Neural progenitor cell (in vitro differentiated cells): ENCODE data around the gene KLHL15. TPM values are rescaled to one million over a fixed set of nuclear protein-coding genes. Genes with fewer than 3 reads are reported as not detected.

Experiments
- DNase-seq: peaks from one replicate; pipeline ENCODE4 v3.0.0-alpha.2; 2016; ENCODE audit warnings: low spot score
- H2AFZ ChIP-seq: fragments of 200-600 bp; sonication (generic); replicated peaks from 2 replicates; pipeline ENCODE4 v1.6.1; 2016; ENCODE audit warnings: antibody characterized with exemption
- H3F3A ChIP-seq: fragments of 200-600 bp; sonication (generic); 2 replicates; pipeline ENCODE4 v1.6.1; 2016; ENCODE audit warnings: antibody characterized with exemption, low read depth
- H3K27ac ChIP-seq: fragments of 200-600 bp; sonication (generic); 2 replicates; pipeline ENCODE4 v1.5.1; 2016; ENCODE audit warnings: mild to moderate bottlenecking
- H3K27me3 ChIP-seq: fragments of 200-600 bp; sonication (generic); 2 replicates; pipeline ENCODE4 v1.6.1; 2016; ENCODE audit warnings: mild to moderate bottlenecking, moderate library complexity
- H3K36me3 ChIP-seq: fragments of 200-600 bp; sonication (generic); 2 replicates; pipeline ENCODE4 v1.5.1; 2016
- H3K4me1 ChIP-seq: fragments of 200-600 bp; sonication (generic); 2 replicates; pipeline ENCODE4 v1.6.1; 2016; ENCODE audit warnings: mixed run types
- H3K4me2 ChIP-seq: fragments of 200-600 bp; sonication (generic); 2 replicates; pipeline ENCODE4 v1.6.1; 2016
- H3K4me3 ChIP-seq: fragments of 200-600 bp; sonication (generic); 2 replicates; pipeline ENCODE4 v1.5.1; 2016
- H3K79me2 ChIP-seq: fragments of 200-600 bp; sonication (generic); 2 replicates; pipeline ENCODE4 v1.6.1; 2016; ENCODE audit warnings: low read depth
- H3K9ac ChIP-seq: fragments of 200-600 bp; sonication (generic); 2 replicates; pipeline ENCODE4 v1.6.1; 2016
- H3K9me3 ChIP-seq: fragments of 200-600 bp; sonication (generic); 2 replicates; pipeline ENCODE4 v1.5.1; 2016; ENCODE audit warnings: low read depth
- H4K20me1 ChIP-seq: fragments of 200-600 bp; sonication (generic); 2 replicates; pipeline ENCODE4 v1.6.1; 2016; ENCODE audit warnings: low read depth
- H3K27ac Mint-ChIP-seq: 3 replicates; pipeline ENCODE4 v1.8.0; 2021; ENCODE audit warnings: mixed read lengths
- H3K27me3 Mint-ChIP-seq: 2 replicates; pipeline ENCODE4 v1.8.0; 2022; ENCODE audit warnings: low read depth, mild to moderate bottlenecking, inconsistent platforms, moderate library complexity, mixed read lengths; ENCODE audit not compliant: insufficient read depth
- H3K36me3 Mint-ChIP-seq: 3 replicates; pipeline ENCODE4 v1.8.0; 2021; ENCODE audit warnings: mixed read lengths
- H3K4me1 Mint-ChIP-seq: 3 replicates; pipeline ENCODE4 v1.8.0; 2021; ENCODE audit warnings: mixed read lengths
- H3K4me3 Mint-ChIP-seq: 3 replicates; pipeline ENCODE4 v1.8.0; 2021; ENCODE audit warnings: mild to moderate bottlenecking, moderate library complexity, mixed read lengths
- H3K9me3 Mint-ChIP-seq: 3 replicates; pipeline ENCODE4 v1.8.0; 2020; ENCODE audit warnings: mixed read lengths
- CTCF ChIP-seq: fragments of 200-600 bp; sonication (generic); IDR thresholded peaks from 2 replicates; pipeline ENCODE4 v1.5.1; 2017; ENCODE audit warnings: antibody characterized with exemption, mild to moderate bottlenecking
- EZH2 ChIP-seq: fragments of 200-600 bp; sonication (generic); IDR thresholded peaks from 2 replicates; pipeline ENCODE4 v1.6.1; 2017; ENCODE audit warnings: antibody characterized with exemption, mild to moderate bottlenecking, moderate library complexity
- EZH2phosphoT487 ChIP-seq: fragments of 200-600 bp; sonication (generic); IDR thresholded peaks from 2 replicates; pipeline ENCODE4 v1.6.1; 2017; ENCODE audit warnings: antibody characterized with exemption
- total RNA-seq: library from RNA; depleted of rRNA; stranded (reverse); fragments of >200 nt; gene quantifications from 2 replicates; pipeline ENCODE4 v1.2.3, GENCODE V29; 2015; ENCODE audit warnings: low replicate concordance

The KLHL15 gene
- total RNA-seq, 1 donor from 2014 or later: 46.9 TPM

GRCh38 chrX:23945206-23945605 lies 81.8 kb downstream of the KLHL15 start:
- Histone ChIP-seq H3F3A (peaks cover 3% of the 10 kb centered on the region), H3K27me3 (no peaks in the 10 kb centered on the region), H3K9me3 (no peaks in the 10 kb centered on the region), H3K27ac (no peak overlapping the region), H3K4me3 (no peak overlapping the region), H3K36me3 (no peaks in the 10 kb centered on the region), H3K4me1 (no peaks in the 10 kb centered on the region), H3K79me2 (no peaks in the 10 kb centered on the region), H4K20me1 (no peaks in the 10 kb centered on the region), H2AFZ (no peak overlapping the region), H3K9ac (no peak overlapping the region), H3K4me2 (no peak overlapping the region)
- TF ChIP-seq EZH2phosphoT487 (no peak), CTCF (no peak), EZH2 (no peak)
- H3K36me3 Mint-ChIP-seq: no peaks in the 10 kb centered on the region
- no peak for DNase-seq
- H3K4me1 Mint-ChIP-seq: no peaks in the 10 kb centered on the region
- H3K9me3 Mint-ChIP-seq: no peaks in the 10 kb centered on the region
- H3K4me3 Mint-ChIP-seq: no peak overlapping the region
- peak overlapping the region; percentile 54 for H3K27ac Mint-ChIP-seq
- peaks cover 4% of the 10 kb centered on the region for H3K27me3 Mint-ChIP-seq

- H3K4me2 ChIP-seq: no peak overlapping the region
- H3K4me3 ChIP-seq: no peak overlapping the region
- H3K36me3 Mint-ChIP-seq: no peaks in the 10 kb centered on the region
- H3K27me3 Mint-ChIP-seq: peaks cover 4% of the 10 kb centered on the region
- H3K9me3 ChIP-seq: no peaks in the 10 kb centered on the region
- H3K79me2 ChIP-seq: no peaks in the 10 kb centered on the region
- no peaks in the 10 kb centered on the region for H3K4me1 Mint-ChIP-seq
- H3F3A ChIP-seq: peaks cover 3% of the 10 kb centered on the region
- no peak for TF ChIP-seq CTCF
- TF ChIP-seq EZH2phosphoT487: no peak
- no peak for TF ChIP-seq EZH2
- no peaks in the 10 kb centered on the region for H3K27me3 ChIP-seq
- no peak overlapping the region for H2AFZ ChIP-seq
- no peaks in the 10 kb centered on the region for H4K20me1 ChIP-seq
- no peak overlapping the region for H3K27ac Mint-ChIP-seq
- H3K36me3 ChIP-seq: no peaks in the 10 kb centered on the region
- H3K4me3 Mint-ChIP-seq: no peak overlapping the region
- H3K27ac ChIP-seq: no peak overlapping the region
- H3K9me3 Mint-ChIP-seq: no peaks in the 10 kb centered on the region
- H3K4me1 ChIP-seq: no peaks in the 10 kb centered on the region
- no peak for DNase-seq
- no peak overlapping the region for H3K9ac ChIP-seq
Measured at GRCh38 chrX:23944234-23944633, 82.8 kb downstream of the KLHL15 start.

DNA sequence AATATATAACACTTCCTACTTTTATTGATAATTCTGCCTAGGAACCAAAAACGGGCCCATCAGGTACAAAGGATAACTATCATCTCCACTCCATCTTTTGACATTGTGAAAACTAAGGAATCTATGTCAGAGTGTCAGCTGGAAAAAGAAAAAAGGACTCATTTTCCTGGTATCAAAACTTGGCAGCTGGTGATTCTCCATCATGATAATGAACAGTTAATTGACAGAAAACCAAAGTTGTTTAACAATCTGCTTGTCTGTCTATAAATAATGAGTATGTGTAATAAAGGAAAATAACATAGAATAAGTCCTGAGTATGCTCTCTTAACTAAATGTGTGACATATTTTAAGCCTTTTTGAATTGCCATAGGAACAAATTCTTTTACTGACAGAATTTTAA lies 87.8 kb downstream of the KLHL15 start:
- no peaks in the 10 kb centered on the region for H3K79me2 ChIP-seq
- TF ChIP-seq EZH2phosphoT487: no peak
- no peak for TF ChIP-seq EZH2
- no peak for TF ChIP-seq CTCF
- no peak overlapping the region for H3K27ac ChIP-seq
- H3K27ac Mint-ChIP-seq: no peak overlapping the region
- no peak overlapping the region for H3K4me3 ChIP-seq
- no peaks in the 10 kb centered on the region for H3K4me1 ChIP-seq
- H4K20me1 ChIP-seq: no peaks in the 10 kb centered on the region
- peaks cover 3% of the 10 kb centered on the region for H3F3A ChIP-seq
- H3K9me3 ChIP-seq: no peaks in the 10 kb centered on the region
- H3K27me3 ChIP-seq: no peaks in the 10 kb centered on the region
- peaks cover 3% of the 10 kb centered on the region for H3K4me1 Mint-ChIP-seq
- peaks cover 5% of the 10 kb centered on the region for H3K27me3 Mint-ChIP-seq
- H3K9me3 Mint-ChIP-seq: no peaks in the 10 kb centered on the region
- DNase-seq: no peak
- no peak overlapping the region for H3K4me2 ChIP-seq
- no peak overlapping the region for H2AFZ ChIP-seq
- no peak overlapping the region for H3K4me3 Mint-ChIP-seq
- no peak overlapping the region for H3K9ac ChIP-seq
- no peaks in the 10 kb centered on the region for H3K36me3 ChIP-seq
- H3K36me3 Mint-ChIP-seq: no peaks in the 10 kb centered on the region
